Smooth muscle cell (in vitro differentiated cells): ENCODE results near the gene ACAP3. TPM values are rescaled to one million over a fixed set of nuclear protein-coding genes. Genes with fewer than 3 reads are reported as not detected.

ENCODE experiments used
- DNase-seq: peaks from one replicate; lab custom pipeline; 2025; ENCODE audit not compliant: unreplicated experiment; lab: John Stamatoyannopoulos, UW
- H2AFZ ChIP-seq: fragments of 200-600 bp; sonication (generic); 2 replicates; pipeline ENCODE4 v1.6.0; 2016; ENCODE audit warnings: antibody characterized with exemption, low read depth, mild to moderate bottlenecking
- H3F3A ChIP-seq: fragments of 200-600 bp; sonication (generic); 2 replicates; pipeline ENCODE4 v1.6.0; 2017; ENCODE audit warnings: antibody characterized with exemption, low read depth
- H3K27ac ChIP-seq: fragments of 200-600 bp; sonication (generic); 2 replicates; pipeline ENCODE4 v1.5.1; 2016; ENCODE audit warnings: low read depth, mild to moderate bottlenecking
- H3K27me3 ChIP-seq: fragments of 200-600 bp; sonication (generic); 2 replicates; pipeline ENCODE4 v1.6.1; 2016; ENCODE audit warnings: low read depth, mild to moderate bottlenecking
- H3K36me3 ChIP-seq: fragments of 200-600 bp; sonication (generic); 2 replicates; pipeline ENCODE4 v1.5.1; 2016; ENCODE audit warnings: low read depth
- H3K4me1 ChIP-seq: fragments of 200-600 bp; sonication (generic); 2 replicates; pipeline ENCODE4 v1.5.1; 2016; ENCODE audit warnings: low read depth
- H3K4me2 ChIP-seq: fragments of 200-600 bp; sonication (generic); 2 replicates; pipeline ENCODE4 v1.6.0; 2016; ENCODE audit warnings: mild to moderate bottlenecking
- H3K4me3 ChIP-seq: fragments of 200-600 bp; sonication (generic); 2 replicates; pipeline ENCODE4 v1.5.1; 2016; ENCODE audit warnings: mild to moderate bottlenecking
- H3K79me2 ChIP-seq: fragments of 200-600 bp; sonication (generic); 2 replicates; pipeline ENCODE4 v1.6.0; 2016; ENCODE audit warnings: low read depth, mild to moderate bottlenecking
- H3K9ac ChIP-seq: fragments of 200-600 bp; sonication (generic); 2 replicates; pipeline ENCODE4 v1.6.0; 2016; ENCODE audit warnings: low read depth
- H3K9me3 ChIP-seq: fragments of 200-600 bp; sonication (generic); replicated peaks from 2 replicates; pipeline ENCODE4 v1.5.1; 2016; ENCODE audit warnings: low read depth
- H4K20me1 ChIP-seq: fragments of 200-600 bp; sonication (generic); 2 replicates; pipeline ENCODE4 v1.6.0; 2016; ENCODE audit warnings: low read depth
- WGBS: methylation state at CpG from one replicate; pipeline ENCODE4 v1.1.7; 2016; ENCODE audit warnings: low lambda C conversion rate; 5-methylcytosine and 5-hydroxymethylcytosine counted together
- polyA plus RNA-seq: library from polyadenylated mRNA; unstranded; fragments of >200 nt; fragmentation: Nextera tagmentation; extraction: Ambion mirVana; gene quantifications from 2 replicates; pipeline ENCODE4 v1.2.1, GENCODE V29; 2016
- total RNA-seq: library from RNA; depleted of rRNA; stranded (reverse); fragments of >200 nt; gene quantifications from 2 replicates; pipeline ENCODE4 v1.2.3, GENCODE V29; 2014
- TF ChIP-seq, protein P1 (sequence below): fragments of 200-600 bp; sonication (generic); IDR thresholded peaks from 2 replicates; pipeline ENCODE4 v1.5.1; 2017; ENCODE audit warnings: borderline replicate concordance, mild to moderate bottlenecking, antibody characterized with exemption; ENCODE audit not compliant: insufficient read depth, poor library complexity, severe bottlenecking

The ACAP3 gene
- total and polyA plus RNA-seq, 2 experiments from 2014 or later: 29.9 to 63.9 TPM

DNA sequence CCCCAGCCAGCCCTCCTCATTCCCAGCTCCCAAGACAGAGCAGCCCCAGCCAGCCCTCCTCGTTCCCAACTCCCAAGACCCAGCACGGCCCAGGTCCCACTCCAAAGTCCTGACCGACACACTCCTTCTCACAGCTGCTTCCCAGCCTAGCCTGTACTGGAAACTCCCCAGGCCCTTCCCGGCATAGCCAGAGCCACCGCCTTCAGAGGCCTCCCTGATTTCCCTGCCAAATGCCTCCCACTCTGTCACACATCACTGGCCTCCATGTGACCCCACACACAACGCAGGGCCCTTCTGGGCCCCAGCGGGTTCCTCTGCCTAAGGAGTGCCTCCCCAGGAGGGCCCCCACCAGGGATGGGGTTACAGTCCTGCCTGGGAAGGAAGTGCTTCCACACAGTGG lies 36.9 kb downstream of the ACAP3 start:
- H3K9ac ChIP-seq: no peak overlapping the region
- H3K4me3 ChIP-seq: no peak overlapping the region

DNA sequence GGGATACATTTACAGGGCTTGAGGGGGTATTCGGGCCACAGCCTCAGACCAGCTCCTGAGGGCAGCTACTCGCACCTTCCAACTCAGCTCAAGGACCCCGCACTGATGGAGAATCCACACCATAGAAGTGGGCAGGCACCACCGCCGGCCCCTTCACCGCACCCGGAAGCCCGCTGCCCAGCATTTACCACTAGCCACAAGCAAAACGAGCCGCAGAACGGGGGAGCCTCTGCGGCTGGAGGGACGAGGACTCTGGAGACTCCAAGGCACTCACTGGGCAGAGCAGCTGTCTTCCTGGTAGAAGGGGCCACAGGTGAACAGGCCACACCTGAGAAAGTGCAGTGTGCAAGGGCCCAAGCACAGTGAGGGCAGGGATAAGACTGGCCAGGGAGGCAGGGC lies 39.4 kb downstream of the ACAP3 start:
- no peak overlapping the region for H3K4me3 ChIP-seq
- no peaks in the 10 kb centered on the region for H3K9me3 ChIP-seq
- peaks cover 12% of the 10 kb centered on the region for H3K4me1 ChIP-seq
- H3K27me3 ChIP-seq: no peaks in the 10 kb centered on the region
- no peaks in the 10 kb centered on the region for H3K36me3 ChIP-seq
- H3K27ac ChIP-seq: no peak overlapping the region
- H2AFZ ChIP-seq: no peak overlapping the region
- no peak overlapping the region for H3K4me2 ChIP-seq
- H3K79me2 ChIP-seq: peaks cover 82% of the 10 kb centered on the region
- TF ChIP-seq, protein P1, sequence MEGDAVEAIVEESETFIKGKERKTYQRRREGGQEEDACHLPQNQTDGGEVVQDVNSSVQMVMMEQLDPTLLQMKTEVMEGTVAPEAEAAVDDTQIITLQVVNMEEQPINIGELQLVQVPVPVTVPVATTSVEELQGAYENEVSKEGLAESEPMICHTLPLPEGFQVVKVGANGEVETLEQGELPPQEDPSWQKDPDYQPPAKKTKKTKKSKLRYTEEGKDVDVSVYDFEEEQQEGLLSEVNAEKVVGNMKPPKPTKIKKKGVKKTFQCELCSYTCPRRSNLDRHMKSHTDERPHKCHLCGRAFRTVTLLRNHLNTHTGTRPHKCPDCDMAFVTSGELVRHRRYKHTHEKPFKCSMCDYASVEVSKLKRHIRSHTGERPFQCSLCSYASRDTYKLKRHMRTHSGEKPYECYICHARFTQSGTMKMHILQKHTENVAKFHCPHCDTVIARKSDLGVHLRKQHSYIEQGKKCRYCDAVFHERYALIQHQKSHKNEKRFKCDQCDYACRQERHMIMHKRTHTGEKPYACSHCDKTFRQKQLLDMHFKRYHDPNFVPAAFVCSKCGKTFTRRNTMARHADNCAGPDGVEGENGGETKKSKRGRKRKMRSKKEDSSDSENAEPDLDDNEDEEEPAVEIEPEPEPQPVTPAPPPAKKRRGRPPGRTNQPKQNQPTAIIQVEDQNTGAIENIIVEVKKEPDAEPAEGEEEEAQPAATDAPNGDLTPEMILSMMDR: no peak
- peaks cover 69% of the 10 kb centered on the region for H4K20me1 ChIP-seq
- no peak for DNase-seq
- H3K9ac ChIP-seq: no peak overlapping the region
- peaks cover 8% of the 10 kb centered on the region for H3F3A ChIP-seq
- 97% methylated on average over 13 of the region's 13 CpGs for WGBS

More for the DNA sequence above, 36.9 kb downstream of the ACAP3 start:
- Histone ChIP-seq H3K36me3 (no peaks in the 10 kb centered on the region), H4K20me1 (peaks cover 50% of the 10 kb centered on the region), H3K9me3 (no peaks in the 10 kb centered on the region), H2AFZ (no peak overlapping the region), H3K4me2 (peak overlapping the region; percentile 54), H3F3A (peaks cover 7% of the 10 kb centered on the region), H3K79me2 (peaks cover 71% of the 10 kb centered on the region), H3K4me1 (peaks cover 18% of the 10 kb centered on the region), H3K27ac (no peak overlapping the region), H3K27me3 (no peaks in the 10 kb centered on the region)
- DNase-seq: no peak
- TF ChIP-seq, protein P1: no peak
- WGBS: 84% methylated on average over 7 of the region's 7 CpGs

DNA sequence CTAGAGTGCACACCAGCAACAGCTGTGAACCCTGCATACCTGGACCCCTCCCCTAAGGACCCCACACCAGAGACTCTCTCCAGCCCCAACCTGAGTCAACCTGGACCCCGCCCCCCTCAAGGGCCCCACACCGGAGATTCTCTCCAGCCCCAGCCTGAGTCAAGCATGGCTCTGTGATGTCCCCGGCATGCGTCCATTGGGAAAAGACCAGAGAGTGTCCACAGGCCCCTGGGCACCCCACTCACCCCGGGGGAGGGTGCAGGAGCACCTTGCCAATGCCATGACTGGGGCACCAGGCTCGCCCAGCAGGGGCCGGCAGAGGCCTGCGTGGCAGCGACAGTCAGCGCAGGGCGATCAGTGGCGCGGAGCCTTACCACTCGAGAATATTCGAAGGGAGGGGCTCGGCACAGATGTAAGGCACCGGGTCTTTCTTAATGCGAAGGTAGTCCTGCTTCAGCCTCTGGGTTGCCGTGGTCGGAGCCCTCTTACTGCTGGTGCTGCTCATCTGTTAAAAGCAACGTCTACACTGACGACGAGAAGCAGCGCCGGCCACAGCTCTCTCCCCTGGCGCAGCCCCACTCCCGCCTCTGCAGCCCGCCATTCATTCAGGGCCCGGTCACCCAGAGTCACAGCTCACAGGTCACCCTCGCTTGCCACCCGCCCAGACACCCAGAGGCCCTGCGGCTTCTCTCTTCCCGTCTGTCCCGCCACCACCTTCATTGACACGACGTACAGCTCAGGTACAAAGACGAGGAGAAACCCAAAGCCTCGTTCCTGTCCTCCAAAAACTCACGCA lies 40.0 kb downstream of the ACAP3 start:
- 98% methylated on average over 39 of the region's 39 CpGs for WGBS
- TF ChIP-seq, protein P1: no peak
- no peak overlapping the region for H3K27ac ChIP-seq

More for the DNA sequence above, 40.0 kb downstream of the ACAP3 start:
- Histone ChIP-seq H3K9me3 (no peaks in the 10 kb centered on the region), H3K4me2 (no peak overlapping the region), H3K4me1 (peaks cover 11% of the 10 kb centered on the region), H3K36me3 (no peaks in the 10 kb centered on the region), H3K27me3 (no peaks in the 10 kb centered on the region), H2AFZ (no peak overlapping the region), H3K9ac (no peak overlapping the region), H3K4me3 (no peak overlapping the region), H3K79me2 (peaks cover 80% of the 10 kb centered on the region), H4K20me1 (peaks cover 70% of the 10 kb centered on the region), H3F3A (peaks cover 8% of the 10 kb centered on the region)
- DNase-seq: no peak
